Muscle of leg (tissue), 11 donors: ENCODE results near the gene RER1. TPM values are rescaled to one million over a fixed set of nuclear protein-coding genes. Genes with fewer than 3 reads are reported as not detected.

Experiments used
- DNase-seq: peaks from one replicate; pipeline ENCODE4 v3.0.0; 2013
- H3K27ac ChIP-seq: one replicate; pipeline ENCODE4 v1.5.1; 2013; ENCODE audit warnings: mild to moderate bottlenecking, low read length, control low read depth
- H3K27me3 ChIP-seq: one replicate; pipeline ENCODE4 v1.6.1; 2013; ENCODE audit warnings: low read length; ENCODE audit not compliant: control insufficient read depth, insufficient read depth
- H3K36me3 ChIP-seq: one replicate; pipeline ENCODE4 v1.6.1; 2013; ENCODE audit warnings: low read length; ENCODE audit not compliant: control insufficient read depth, insufficient read depth
- H3K4me1 ChIP-seq: one replicate; pipeline ENCODE4 v1.6.1; 2013; ENCODE audit warnings: low read length; ENCODE audit not compliant: control insufficient read depth, insufficient read depth
- H3K4me3 ChIP-seq: one replicate; pipeline ENCODE4 v1.5.1; 2013; ENCODE audit warnings: low read length, control low read depth
- H3K9me3 ChIP-seq: replicated peaks from 2 replicates; pipeline ENCODE4 v1.6.1; 2013; ENCODE audit warnings: low read depth, low read length; ENCODE audit not compliant: control insufficient read depth
- WGBS: methylation state at CpG from one replicate; pipeline ENCODE4 v1.1.5; 2013; ENCODE audit warnings: missing lambda C conversion rate; ENCODE audit not compliant: insufficient coverage; 5-methylcytosine and 5-hydroxymethylcytosine counted together
- polyA plus RNA-seq, 8 donors: library from polyadenylated mRNA; unstranded; fragments of 120-200 nt; gene quantifications; one replicate each; pipeline versions ENCODE4 v1.2.1 to v1.2.3, GENCODE V29; 2013; ENCODE audit warnings: inconsistent platforms in 1 of 8, low replicate concordance in 1 of 8; ENCODE audit not compliant: insufficient read length in 8 of 8, insufficient read depth in 1 of 8
- total RNA-seq: library from RNA; stranded (reverse); fragments of 120-200 nt; gene quantifications from one replicate; pipeline ENCODE4 v1.2.4, GENCODE V29; 2013

RER1 gene
- total and polyA plus RNA-seq, 9 donors, result 57.5 to 86.6 (median 69.3) TPM

GRCh38 chr1:2363847-2364513 is 27.7 kb upstream of the RER1 start:
- no peaks in the 10 kb centered on the region for H3K36me3 ChIP-seq
- H3K27ac ChIP-seq, result no peak overlapping the region
- no CpG with 5 or more reads among the region's 2 CpGs for WGBS
- no peak overlapping the region for H3K4me3 ChIP-seq
- DNase-seq, result no peak
- peaks cover 2% of the 10 kb centered on the region for H3K9me3 ChIP-seq
- no peaks in the 10 kb centered on the region for H3K27me3 ChIP-seq
- no peaks in the 10 kb centered on the region for H3K4me1 ChIP-seq

- no peak overlapping the region for H3K4me3 ChIP-seq
- H3K9me3 ChIP-seq, result peaks cover 2% of the 10 kb centered on the region
- WGBS, result 94% methylated on average over 3 of the region's 8 CpGs
- H3K36me3 ChIP-seq, result peaks cover 3% of the 10 kb centered on the region
- H3K4me1 ChIP-seq, result no peaks in the 10 kb centered on the region
- DNase-seq, result no peak
- no peaks in the 10 kb centered on the region for H3K27me3 ChIP-seq
- H3K27ac ChIP-seq, result no peak overlapping the region
Measured at GRCh38 chr1:2368053-2368744, 23.4 kb upstream of the RER1 start.

- H3K9me3 ChIP-seq, result no peaks in the 10 kb centered on the region
- H3K4me3 ChIP-seq, result no peak overlapping the region
- peaks cover 18% of the 10 kb centered on the region for H3K4me1 ChIP-seq
- 87% methylated on average over 21 of the region's 36 CpGs for WGBS
- no peak overlapping the region for H3K27ac ChIP-seq
- H3K36me3 ChIP-seq, result peaks cover 3% of the 10 kb centered on the region
- no peak for DNase-seq
- H3K27me3 ChIP-seq, result no peaks in the 10 kb centered on the region
Measured at GRCh38 chr1:2372551-2373490, 18.8 kb upstream of the RER1 start.

GRCh38 chr1:2373551-2374251 is 17.9 kb upstream of the RER1 start:
- WGBS, result 91% methylated on average over 15 of the region's 20 CpGs
- H3K4me3 ChIP-seq, result no peak overlapping the region
- H3K27ac ChIP-seq, result no peak overlapping the region
- H3K36me3 ChIP-seq, result peaks cover 3% of the 10 kb centered on the region
- H3K4me1 ChIP-seq, result peaks cover 27% of the 10 kb centered on the region
- H3K27me3 ChIP-seq, result no peaks in the 10 kb centered on the region
- no peaks in the 10 kb centered on the region for H3K9me3 ChIP-seq
- no peak for DNase-seq

GRCh38 chr1:2374252-2375155 is 17.1 kb upstream of the RER1 start:
- peaks cover 35% of the 10 kb centered on the region for H3K4me1 ChIP-seq
- no peak overlapping the region for H3K4me3 ChIP-seq
- WGBS, result 85% methylated on average over 5 of the region's 17 CpGs
- no peak for DNase-seq
- no peak overlapping the region for H3K27ac ChIP-seq
- peaks cover 3% of the 10 kb centered on the region for H3K36me3 ChIP-seq
- H3K9me3 ChIP-seq, result no peaks in the 10 kb centered on the region
- H3K27me3 ChIP-seq, result no peaks in the 10 kb centered on the region

- H3K4me1 ChIP-seq, result peaks cover 43% of the 10 kb centered on the region
- H3K27ac ChIP-seq, result no peak overlapping the region
- no peaks in the 10 kb centered on the region for H3K27me3 ChIP-seq
- 75% methylated on average over 23 of the region's 23 CpGs for WGBS
- no peak for DNase-seq
- H3K4me3 ChIP-seq, result no peak overlapping the region
- H3K36me3 ChIP-seq, result peaks cover 3% of the 10 kb centered on the region
- no peaks in the 10 kb centered on the region for H3K9me3 ChIP-seq
Measured at GRCh38 chr1:2375246-2375922, 16.3 kb upstream of the RER1 start.

- no peaks in the 10 kb centered on the region for H3K27me3 ChIP-seq
- WGBS, result 89% methylated on average over 7 of the region's 7 CpGs
- H3K27ac ChIP-seq, result no peak overlapping the region
- H3K4me1 ChIP-seq, result peaks cover 45% of the 10 kb centered on the region
- DNase-seq, result no peak
- H3K4me3 ChIP-seq, result no peak overlapping the region
- H3K9me3 ChIP-seq, result no peaks in the 10 kb centered on the region
- peaks cover 3% of the 10 kb centered on the region for H3K36me3 ChIP-seq
Measured at GRCh38 chr1:2375923-2376260, 15.7 kb upstream of the RER1 start.

- Histone ChIP-seq H3K36me3 (peaks cover 3% of the 10 kb centered on the region), H3K4me3 (no peak overlapping the region), H3K27me3 (no peaks in the 10 kb centered on the region), H3K27ac (no peak overlapping the region), H3K9me3 (no peaks in the 10 kb centered on the region), H3K4me1 (peaks cover 49% of the 10 kb centered on the region)
- no peak for DNase-seq
- WGBS, result 87% methylated on average over 23 of the region's 23 CpGs
Measured at GRCh38 chr1:2376261-2376741, 15.3 kb upstream of the RER1 start.
